ENCODE data around the gene MEGF11.

MEGF11 gene

DNA sequence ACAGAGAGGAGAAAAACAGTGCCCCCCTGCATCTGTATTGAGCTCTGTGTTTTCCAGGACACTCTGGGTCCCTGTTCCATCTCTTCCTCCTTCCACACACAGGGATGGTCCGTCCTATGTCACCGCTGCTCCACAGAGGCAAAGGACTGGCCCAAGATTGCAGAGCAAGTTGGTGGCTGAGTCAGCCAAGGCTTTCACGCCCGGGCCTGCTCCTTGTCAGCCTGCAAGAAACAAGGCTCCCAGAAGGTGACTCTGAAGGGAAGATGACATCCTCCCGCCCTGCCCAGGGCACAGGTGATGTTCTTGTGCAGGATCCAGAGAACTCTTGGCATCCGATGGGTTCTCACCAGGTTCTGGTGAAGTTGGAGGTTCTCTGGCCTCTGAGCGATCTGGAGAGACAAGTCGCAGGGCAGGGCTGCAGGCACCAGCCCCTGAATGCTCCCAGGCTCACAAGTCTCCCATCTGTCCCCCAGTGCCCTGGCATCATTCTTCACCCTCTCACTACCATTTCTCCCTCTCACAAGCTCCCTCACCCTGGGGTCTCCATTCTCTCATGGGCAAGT lies 138.6 kb downstream of the MEGF11 start:
- no peak for DNase-seq (ENCODE audit: low read depth, low spot score)

DNA sequence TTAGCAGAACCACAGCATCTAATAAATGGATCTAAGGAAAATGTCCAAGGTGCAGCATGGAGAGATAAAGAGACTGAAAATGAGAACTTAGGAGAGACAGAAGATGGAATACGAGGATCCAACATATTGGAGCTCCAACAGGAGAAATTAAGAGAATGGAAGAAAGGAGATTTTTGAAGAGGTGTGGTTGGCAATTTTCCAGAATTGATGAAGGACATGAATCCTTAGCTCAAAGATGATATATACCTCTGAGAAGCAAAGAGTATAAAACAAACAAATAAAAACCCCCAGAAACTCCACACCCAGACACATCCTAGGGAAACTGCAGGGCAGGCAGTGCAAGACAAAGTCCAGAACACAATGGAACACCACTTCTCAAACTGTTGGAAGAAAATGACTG lies 141.2 kb downstream of the MEGF11 start:
- DNase-seq (ENCODE audit: low read depth, low spot score), result no peak

DNA sequence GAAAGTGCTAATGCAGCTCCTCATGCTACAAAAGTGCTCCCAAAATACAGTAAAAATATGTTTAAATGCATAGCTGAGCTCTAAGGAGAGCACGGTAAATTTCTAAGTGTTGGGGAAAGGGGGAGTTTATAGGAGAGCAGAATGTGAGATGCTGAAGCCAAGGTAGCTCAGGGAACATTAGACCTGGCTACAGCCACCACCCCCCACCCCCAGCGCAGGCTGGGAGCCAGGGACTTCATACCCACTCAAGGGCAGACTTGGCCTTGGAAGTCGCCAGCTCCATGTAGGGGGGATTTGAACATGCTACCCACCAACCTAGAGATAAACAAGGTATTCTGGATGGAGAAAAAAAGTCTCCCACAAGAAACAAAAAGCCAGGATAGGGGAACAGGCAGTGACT lies 142.2 kb downstream of the MEGF11 start:
- DNase-seq (ENCODE audit: low read depth, low spot score), result no peak

DNA sequence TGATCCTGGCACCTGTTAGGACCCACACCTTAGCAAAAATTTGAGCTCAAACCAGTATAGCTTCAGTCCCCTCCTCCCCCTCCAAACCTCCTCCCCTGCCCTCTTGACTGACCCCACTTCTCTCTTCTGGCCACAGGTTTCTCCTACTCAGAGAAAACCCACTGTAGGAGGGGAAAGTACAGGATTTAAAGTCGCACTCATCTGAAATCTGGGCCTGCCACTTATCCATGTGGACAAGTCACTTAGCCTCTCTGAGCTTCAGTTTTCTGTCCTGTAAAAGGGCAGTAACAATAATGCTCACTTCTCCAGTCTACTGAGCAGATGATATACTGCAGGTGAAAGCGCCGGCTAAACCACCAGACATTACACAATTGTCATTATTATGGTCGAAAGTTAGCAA lies 142.7 kb downstream of the MEGF11 start:
- DNase-seq (ENCODE audit: low read depth, low spot score), result no peak

DNA sequence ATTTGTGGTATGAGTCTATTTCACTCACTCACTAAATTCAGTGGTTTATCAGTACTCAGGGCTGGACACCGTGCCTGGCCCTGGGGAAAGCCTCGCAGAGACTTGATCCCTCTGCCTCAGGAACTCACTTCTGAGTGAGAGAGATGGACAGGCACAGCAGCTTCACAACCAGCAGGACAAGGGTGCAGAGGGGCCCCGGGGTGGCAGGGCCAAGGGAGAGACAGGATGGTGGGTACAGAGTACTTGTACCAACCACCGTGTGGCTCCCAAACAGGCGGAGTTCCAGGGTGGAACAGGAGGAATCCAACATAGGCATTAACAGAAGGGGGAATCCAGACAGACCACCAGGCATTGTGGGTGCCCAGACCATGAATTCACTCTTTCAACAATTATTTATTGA lies 143.7 kb downstream of the MEGF11 start:
- no peak for DNase-seq (ENCODE audit: low read depth, low spot score)

DNA sequence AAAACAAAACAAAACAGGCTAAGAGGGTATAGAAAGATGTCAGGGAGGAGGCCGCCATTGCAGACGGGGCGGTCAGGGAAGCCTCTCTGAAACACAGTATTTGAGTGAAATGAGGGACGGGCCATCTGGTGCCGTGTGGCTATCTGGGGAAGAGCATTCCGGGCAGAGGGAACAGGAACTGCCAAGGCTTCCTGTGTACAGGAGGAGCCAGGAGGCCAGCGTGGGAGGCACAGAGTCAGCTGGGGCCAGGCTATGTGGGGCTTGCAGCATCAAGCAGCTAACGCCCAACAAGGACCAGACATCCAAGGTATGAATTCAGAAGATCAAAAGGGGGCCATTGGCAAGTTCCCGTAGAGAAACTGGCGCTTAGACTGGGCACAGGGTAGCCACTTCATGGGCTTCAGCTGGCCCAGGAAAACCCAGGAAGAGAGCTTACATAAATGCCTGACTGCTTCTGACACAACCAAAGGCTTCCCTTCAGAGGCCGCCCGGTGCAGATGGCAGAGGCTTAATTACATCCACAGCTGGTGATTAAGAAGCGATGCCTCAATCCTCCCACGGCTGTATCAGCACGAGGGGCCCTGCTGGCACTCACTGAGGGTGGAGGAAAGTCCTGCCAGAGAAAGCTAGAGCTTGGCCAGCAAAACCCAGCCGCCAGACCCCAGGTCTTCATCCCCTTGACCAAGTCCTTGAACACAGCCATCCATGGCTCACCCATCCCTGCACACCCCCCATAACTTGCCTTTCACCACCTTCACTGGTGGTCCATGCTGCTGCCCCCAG lies 144.9 kb downstream of the MEGF11 start:
- no peak for DNase-seq (ENCODE audit: low read depth, low spot score)

DNA sequence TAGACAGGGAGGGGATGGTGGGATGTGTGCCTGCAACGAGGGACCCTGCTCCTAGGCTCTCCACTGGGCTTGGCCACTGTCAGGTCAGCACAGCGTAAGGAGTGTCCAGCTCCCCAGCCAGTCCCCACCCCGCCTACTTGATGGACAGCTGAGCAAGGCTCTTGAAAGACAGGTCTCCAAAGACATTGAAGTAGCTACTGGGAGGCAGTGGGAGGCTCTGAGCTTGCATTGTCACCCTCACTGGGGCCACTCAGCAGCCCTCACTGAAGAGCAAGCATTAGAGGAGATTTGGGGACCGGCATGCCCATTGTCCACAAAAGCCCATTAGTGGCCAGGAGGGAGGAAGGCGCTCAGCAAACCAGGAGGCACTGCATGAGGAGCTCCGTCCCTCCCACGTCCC lies 146.5 kb downstream of the MEGF11 start:
- DNase-seq (ENCODE audit: low read depth, low spot score), result no peak

DNA sequence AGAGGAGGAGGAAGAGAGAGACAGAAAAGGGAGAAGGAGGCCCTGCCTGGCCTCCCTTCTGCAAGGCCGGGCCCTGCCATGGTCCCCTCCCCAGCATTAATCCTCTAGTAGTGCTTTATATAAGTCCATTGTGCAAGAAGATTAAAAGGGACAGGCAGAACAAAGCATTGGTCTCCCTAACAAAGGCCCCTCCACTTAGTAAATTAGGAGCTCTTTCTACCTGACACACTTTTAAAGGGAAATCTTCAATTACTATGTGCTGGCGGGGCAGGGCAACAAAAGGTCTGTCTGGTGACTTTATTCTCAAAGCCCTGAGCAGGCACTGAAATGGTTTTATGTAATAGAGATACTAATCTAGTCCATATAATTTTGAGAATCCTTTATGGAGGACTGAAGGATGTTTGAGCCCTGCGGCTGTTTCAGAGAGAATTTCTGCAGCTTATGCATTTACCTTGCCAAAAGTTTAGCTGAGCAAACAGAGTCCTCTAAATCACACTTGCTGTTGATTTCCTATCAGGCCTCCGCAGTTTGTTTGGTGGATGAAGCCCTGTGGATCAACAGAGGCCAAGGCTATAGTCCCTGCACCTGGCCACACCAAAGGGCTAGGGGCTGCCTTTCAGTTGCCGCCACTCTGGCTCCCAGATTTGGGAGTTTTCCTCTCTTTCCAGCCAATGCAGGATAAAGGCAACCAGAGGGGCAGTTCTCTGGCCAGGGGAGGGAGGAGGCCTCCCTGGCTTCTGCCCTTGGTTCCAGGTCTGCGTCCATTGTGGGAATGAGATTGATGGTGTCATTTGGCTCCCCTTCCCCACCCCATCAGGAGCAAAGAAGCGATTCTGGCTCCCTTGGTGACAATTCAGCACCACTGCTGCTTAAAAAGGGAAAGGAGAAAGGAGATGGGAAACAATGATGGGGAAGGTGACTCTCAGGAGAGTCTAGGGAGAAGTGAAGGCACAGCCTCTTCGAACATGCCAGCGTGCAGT lies 148.0 kb downstream of the MEGF11 start:
- DNase-seq (ENCODE audit: low read depth, low spot score), result no peak

DNA sequence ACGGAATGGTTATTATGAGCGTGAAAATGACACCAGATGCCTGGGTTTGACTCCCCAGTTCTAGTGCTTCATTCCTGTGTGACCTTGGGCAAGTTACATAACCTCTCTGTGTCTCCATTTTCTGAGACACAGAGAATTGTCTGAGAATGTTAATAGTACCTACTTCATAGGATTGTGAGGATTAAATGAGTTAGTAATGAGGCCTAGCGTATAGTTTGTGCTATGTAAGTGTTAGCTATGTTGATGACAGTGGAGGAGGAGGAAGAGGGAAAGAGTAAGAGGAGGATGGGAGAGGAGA lies 150.3 kb downstream of the MEGF11 start:
- no peak for DNase-seq (ENCODE audit: low read depth, low spot score)

DNA sequence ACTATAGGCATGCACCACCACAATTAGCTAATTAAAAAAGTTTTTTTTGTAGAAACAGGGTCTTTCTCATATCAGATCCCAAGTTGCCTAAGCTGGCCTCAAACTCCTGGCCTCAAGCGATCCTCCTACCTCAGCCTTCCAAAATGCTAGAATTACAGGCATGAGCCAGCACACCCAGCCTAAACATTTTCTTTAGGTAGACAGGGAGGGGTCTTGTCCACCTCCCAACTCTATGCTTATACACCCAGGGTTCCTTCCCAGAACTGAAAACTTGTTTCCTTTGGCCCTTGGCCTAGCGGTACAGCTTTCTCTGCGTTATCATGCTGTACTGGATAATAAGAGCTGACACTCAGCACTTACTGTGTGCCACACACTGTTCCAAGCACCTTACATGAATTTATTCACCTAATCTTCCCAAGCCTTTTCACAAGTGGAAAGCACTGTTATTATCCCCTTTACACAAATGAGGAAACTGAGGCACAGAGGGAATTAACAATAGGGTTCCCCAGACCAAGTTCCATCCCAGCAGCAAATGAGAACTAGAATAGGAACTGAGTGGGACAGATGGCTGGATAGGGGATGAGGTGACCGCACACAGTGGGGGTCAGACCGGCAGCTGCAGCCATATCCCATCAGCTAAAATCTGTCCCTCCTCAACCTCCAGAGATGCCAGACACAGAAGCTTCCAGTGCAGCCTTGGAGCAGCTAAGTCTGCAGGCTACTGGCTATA lies 150.8 kb downstream of the MEGF11 start:
- DNase-seq (ENCODE audit: low read depth, low spot score), result no peak

DNA sequence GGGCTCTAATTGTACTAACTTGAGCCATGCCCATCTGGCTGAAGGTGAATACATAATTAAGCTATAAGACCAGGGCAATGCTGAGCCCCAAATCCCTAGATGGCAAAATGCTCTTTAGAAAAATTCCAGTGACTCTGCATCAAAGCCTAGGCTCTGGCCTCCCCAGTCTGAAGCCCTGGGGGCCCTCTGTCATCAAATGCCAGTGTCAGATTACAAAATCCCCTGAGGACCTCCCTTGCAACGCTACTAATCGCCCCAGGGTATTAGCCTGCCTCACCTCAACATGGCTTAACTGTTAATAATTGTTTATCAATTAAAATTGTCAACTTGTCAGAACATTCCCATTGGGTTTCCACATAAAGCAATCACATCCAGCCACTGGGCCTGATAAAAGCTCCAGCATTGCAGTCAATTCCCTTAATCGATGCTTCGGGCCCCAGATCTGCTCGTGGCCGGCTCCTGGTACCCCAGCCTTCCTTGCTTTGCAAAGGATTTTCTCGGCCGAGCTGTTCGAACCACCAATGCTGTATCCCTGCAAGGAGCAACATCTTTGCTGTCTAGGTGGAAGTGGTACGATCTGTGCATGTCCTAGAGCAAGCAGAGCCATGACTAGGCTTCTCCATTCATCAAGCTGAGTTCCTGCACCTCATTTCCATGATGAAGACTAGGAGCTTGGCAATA lies 151.7 kb downstream of the MEGF11 start:
- DNase-seq (ENCODE audit: low read depth, low spot score), result no peak

DNA sequence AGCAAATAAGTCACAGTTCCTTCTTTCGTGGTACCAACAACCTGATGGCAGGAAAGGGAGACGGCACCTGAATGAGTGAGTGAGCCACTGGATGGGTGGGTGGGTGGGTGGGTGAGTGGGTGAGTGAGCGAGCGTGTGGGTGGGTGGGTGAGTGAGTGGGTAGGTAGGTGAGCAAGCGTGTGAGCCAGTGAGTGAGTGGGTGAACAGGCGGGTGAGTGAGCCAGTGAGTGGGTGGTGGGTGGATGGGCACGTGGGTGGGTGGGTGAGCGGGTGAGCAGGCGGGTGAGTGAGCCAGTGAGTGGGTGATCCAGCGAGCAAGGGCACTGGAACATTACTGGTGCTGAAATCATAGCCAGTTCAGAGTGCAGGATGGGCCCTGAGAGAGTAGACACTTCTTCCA lies 152.8 kb downstream of the MEGF11 start:
- no peak for DNase-seq (ENCODE audit: low read depth, low spot score)

DNA sequence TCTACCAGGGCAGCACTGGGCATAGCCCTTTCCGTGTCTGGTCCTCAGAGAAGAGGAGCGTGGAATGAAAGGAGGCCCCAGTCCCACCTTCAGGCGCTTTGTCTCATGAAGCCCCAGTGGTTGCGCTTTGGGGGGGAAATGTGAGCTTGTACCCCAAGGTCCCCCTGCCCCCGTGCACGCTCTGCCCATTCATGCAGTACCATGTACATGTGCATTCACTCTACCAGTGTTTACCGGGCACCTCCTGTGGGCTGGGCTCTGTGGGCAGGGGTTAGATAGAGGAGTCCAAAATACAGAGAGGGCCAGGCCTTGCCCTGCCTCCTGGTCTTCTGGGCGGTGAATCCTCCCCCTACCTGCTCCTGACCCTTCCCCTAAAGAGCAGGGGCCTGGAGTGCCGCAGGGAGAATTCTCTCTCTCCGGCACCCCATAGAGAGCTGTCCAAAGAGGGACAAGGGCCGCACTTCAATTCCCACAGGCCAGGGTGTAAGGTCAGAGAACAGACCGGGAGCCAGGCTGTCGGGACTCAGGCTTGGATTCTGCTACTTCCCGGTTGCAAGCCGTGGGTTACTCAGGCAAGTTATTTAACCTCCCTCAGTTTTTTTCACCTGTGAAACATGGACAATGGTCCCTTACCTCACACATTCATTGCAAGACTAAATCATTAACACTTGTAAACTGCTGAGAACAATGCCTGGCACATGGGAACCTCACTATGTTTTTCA lies 153.4 kb downstream of the MEGF11 start:
- no peak for DNase-seq (ENCODE audit: low read depth, low spot score)

DNA sequence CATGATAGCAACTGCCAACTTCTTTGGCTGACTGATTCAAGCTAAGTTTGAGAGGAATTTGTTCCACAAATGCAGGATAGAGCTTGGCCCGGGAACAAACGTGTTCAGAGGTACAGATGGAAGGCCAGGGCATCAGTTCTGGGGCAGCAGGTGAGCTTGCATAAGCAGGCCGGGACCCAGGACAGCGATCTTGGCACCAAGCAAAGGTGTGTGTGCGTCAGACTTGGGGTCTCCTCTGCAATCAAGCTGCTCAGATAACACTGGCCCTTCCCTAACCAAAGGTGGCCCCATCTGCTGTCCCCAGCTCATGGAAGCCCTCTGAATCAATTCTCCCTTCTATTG lies 155.6 kb downstream of the MEGF11 start:
- no peak for DNase-seq (ENCODE audit: low read depth, low spot score)

DNA sequence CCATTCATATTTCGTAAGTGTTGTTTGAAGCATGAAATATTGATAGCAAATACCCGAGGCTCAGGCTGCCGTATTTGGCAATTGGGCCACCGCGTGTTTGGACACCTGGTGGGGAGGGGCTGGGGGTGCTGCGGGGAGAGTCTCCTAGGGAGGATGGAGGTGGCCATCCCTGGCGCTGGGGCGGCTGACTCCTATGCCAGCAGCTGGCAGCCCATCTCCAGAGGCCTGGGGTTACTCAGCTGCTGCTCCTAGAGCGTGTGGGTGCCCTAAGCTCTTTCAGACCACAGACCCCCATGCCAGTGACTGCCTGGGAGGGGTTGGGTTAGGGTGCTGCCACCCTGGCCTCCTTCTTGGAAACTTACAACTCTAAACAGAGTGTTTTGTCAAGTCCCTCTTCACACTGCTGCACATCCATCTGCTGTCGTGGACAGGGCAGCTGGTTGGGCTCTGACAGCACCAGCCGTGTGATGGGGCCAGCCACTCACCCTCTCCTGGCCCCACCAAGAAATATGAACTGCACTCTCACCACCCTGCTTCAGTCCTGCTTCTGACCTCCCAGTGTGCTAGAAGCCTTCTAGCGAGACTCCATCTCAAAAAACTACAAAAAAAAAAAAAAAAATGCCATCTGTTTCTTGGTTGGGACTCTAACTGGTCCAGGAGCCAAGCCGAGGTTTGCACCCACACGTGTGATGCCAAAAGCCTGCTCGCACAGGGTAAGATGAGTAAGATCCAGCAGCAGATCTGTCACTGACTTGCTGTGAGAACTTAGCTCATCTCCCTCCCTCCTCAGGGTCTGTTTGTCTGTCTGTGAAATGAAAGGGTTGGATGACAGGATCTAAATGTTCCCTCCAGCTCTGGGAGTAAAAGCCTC lies 156.2 kb downstream of the MEGF11 start:
- DNase-seq (ENCODE audit: low read depth, low spot score), result no peak

DNA sequence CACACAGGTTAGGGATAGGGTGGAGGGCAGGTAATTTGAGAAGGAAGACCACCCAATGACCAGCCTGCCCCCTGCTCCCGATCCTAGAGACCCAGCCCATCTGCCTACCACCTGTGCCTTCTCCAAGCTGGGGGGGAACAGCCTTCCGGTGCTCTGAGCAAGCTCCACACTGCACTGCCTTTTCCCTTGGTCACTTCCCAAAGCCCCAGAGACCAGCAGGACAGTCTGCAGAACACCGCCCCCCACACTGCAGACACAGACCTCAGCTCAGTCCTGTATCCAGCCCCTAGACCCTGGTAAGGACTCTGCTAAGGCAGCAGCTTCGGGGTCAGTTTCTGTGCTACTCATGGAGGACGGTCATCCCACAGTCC lies 156.9 kb downstream of the MEGF11 start:
- DNase-seq (ENCODE audit: low read depth, low spot score), result no peak

DNA sequence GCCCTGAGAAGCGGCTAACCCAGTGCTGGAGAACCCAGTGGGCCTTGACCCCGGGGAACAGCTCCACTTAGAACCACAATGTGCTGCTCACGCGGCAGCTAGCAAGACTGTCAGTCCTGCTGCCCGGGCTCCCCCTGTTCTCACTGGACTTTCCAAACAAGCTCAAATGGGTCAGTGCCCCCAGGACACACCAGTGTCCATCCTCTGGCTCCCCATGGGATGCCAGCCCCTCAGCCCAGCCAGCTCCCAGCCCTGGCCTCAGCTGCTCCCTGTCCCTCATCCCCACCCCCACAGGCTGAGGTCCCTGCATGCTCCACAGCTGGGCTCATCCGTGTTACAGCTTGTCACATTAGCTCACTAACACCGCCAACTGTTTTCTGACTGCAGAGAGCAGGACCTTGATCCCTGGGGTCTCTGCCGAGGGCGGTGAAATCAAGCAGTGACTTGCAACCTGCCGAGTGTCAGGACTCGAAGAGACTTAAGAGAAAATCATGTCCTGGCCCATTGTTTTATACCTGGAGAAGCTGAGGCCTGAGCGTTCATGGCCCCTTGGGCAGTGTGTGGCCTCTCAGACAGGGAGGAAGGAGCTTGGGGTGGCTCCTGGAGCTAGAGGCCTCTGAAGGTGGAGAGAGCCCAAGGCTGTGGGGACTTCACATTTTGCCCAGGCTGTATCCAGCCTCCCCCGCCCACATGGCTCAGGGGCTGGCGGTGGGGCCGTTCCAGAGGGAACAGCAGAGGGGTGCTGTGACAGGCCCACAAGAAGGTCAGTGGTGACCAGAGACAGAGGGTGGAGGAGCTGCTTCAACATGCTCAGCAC lies 157.5 kb downstream of the MEGF11 start:
- no peak for DNase-seq (ENCODE audit: low read depth, low spot score)

DNA sequence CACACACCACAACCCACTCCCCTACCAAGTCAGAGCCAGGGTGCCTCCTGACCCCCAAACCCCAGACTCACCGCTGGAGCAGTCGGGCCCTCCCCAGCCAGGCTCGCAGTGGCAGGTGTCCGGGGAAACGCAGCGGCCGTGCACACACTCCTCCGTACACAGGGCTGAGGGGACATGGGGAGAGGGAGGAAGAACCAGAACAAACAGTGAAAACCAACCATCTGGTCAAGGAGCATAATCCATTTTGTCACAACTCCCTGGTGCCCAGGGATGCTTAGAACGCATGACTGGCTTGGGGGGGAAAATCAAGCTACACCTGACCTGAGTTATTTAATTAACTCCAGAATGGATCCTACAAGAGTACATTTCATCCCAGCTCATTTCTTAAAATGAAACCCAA lies 159.2 kb downstream of the MEGF11 start:
- DNase-seq (ENCODE audit: low read depth, low spot score), result no peak

All from iPS DF 19.7 (cell line).